Measurements from ENCODE around the gene SNRPA1. TPM values are rescaled to one million over a fixed set of nuclear protein-coding genes. Genes with fewer than 3 reads are reported as not detected.
A peak's percentile ranks its signal among the peaks of the same experiment; 100 is the strongest.

The SNRPA1 gene
- total RNA-seq, 2 donors from 2014 or later = 21.4 to 24.9 TPM

GRCh38 chr15:101306341-101307047 is 11.4 kb upstream of the SNRPA1 start:
- Histone ChIP-seq H3K4me1 (no peaks in the 10 kb centered on the region), H3K9me3 (no peaks in the 10 kb centered on the region), H3K36me3 (no peaks in the 10 kb centered on the region), H3K27ac (no peak overlapping the region), H3K4me3 (no peak overlapping the region), H3K27me3 (no peaks in the 10 kb centered on the region)
- DNase-seq (ENCODE audit: low spot score) = peak; percentile 32
- no peak for TF ChIP-seq CTCF (IDR thresholded peaks at IDR 0.05)

GRCh38 chr15:101305820-101306255 is 10.8 kb upstream of the SNRPA1 start:
- peak; percentile 34 for DNase-seq (ENCODE audit: low spot score)
- Histone ChIP-seq H3K27ac (no peak overlapping the region), H3K4me1 (no peaks in the 10 kb centered on the region), H3K4me3 (no peak overlapping the region), H3K36me3 (no peaks in the 10 kb centered on the region), H3K9me3 (no peaks in the 10 kb centered on the region), H3K27me3 (no peaks in the 10 kb centered on the region)
- no peak for TF ChIP-seq CTCF (IDR thresholded peaks at IDR 0.05)

DNA sequence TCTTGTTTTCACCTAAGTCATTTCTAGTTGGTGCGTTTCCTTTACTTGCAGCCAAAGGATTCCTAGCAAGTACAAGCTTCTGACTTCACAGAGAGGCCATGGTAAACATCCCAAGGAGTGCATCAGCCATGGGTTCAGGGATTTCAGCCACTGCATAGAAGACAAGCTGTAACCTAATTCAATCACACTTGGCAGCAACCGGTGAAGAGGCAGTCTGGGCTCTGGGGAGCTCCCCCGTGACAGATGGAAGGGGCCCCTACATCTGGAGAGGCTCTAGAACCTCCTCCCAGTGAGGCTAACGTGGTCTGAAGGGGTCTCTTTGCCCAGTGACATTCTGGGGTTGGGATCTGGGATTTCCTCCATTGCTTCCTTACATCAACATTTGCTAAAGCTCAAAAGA is 8.4 kb upstream of the SNRPA1 start:
- no peak for DNase-seq (ENCODE audit: low spot score)
- Histone ChIP-seq H3K36me3 (no peaks in the 10 kb centered on the region), H3K9me3 (no peaks in the 10 kb centered on the region), H3K4me3 (no peak overlapping the region), H3K27me3 (no peaks in the 10 kb centered on the region), H3K4me1 (no peaks in the 10 kb centered on the region), H3K27ac (no peak overlapping the region)
- TF ChIP-seq CTCF (IDR thresholded peaks at IDR 0.05) = no peak

GRCh38 chr15:101296418-101297405 is 1.7 kb upstream of the SNRPA1 start:
- no peak for TF ChIP-seq CTCF (IDR thresholded peaks at IDR 0.05)

DNA sequence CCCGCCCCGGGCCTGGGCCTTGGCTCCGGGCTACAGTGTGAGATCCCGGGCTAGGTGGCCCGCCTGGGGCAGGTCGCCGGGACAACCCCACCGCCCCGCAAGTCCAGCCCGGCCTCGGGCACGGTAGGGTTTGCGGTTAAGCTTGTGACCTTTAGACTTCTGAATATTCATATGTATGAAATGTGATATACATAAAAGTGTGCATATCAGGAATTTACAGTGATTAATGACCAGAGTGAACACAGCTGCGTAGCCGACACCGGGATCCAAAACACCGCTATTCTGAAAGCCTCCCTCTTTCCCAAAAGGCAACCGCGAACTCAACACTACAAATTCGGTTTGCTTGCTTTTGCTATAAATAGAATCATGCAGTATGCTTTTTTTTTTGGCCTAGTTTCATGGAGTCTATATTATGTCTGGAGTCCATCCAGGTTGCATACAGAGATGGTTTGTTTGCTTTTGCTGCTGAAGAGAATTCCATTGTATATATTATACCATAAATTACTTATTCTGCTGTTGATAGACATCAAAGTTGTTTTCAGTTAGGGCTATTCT is 636 bp upstream of the SNRPA1 start:
- Histone ChIP-seq H3K4me1 (peaks cover 0 to 33% of the 10 kb centered on the region in 2 donors), H3K27ac (peak overlapping the region; percentile 90 to 98), H3K4me3 (peak overlapping the region; percentile 76 to 98), H3K9me3 (no peaks in the 10 kb centered on the region), H3K27me3 (no peaks in the 10 kb centered on the region), H3K36me3 (no peaks in the 10 kb centered on the region)
- DNase-seq (ENCODE audit: low spot score) = no peak
- no peak for TF ChIP-seq CTCF (IDR thresholded peaks at IDR 0.05)

More at GRCh38 chr15:101296418-101297405, 1.7 kb upstream of the SNRPA1 start:
- H3K4me1 ChIP-seq = peaks cover 0 to 31% of the 10 kb centered on the region in 2 donors
- H3K36me3 ChIP-seq = no peaks in the 10 kb centered on the region
- H3K27ac ChIP-seq = no peak overlapping the region
- H3K9me3 ChIP-seq = no peaks in the 10 kb centered on the region
- H3K27me3 ChIP-seq = no peaks in the 10 kb centered on the region
- H3K4me3 ChIP-seq = no peak overlapping the region
- no peak for DNase-seq (ENCODE audit: low spot score)
